Cardiac muscle cell (in vitro differentiated cells and primary cell): ENCODE results near the gene SCARB2. TPM values are rescaled to one million over a fixed set of nuclear protein-coding genes. Genes with fewer than 3 reads are reported as not detected.
A peak's percentile ranks its signal among the peaks of the same experiment; 100 is the strongest.

Experiments
- DNase-seq, 2 donors: peaks; one replicate each; pipeline versions ENCODE4 v3.0.0 to v3.0.0-alpha.2; 2010 to 2017; ENCODE audit warnings: low read depth in 1 of 2, low spot score in 1 of 2
- H3K27ac ChIP-seq: fragments of 200-600 bp; sonication (generic); 2 replicates; pipeline ENCODE4 v1.5.1; 2016
- H3K27me3 ChIP-seq: fragments of 200-600 bp; sonication (generic); 2 replicates; pipeline ENCODE4 v1.6.0; 2016; ENCODE audit warnings: control low read depth
- H3K36me3 ChIP-seq: fragments of 200-600 bp; sonication (generic); 2 replicates; pipeline ENCODE4 v1.5.1; 2016; ENCODE audit warnings: control low read depth
- H3K4me1 ChIP-seq: fragments of 200-600 bp; sonication (generic); 2 replicates; pipeline ENCODE4 v1.8.1; 2017; ENCODE audit warnings: low read depth, mild to moderate bottlenecking, mixed run types
- H3K4me3 ChIP-seq: fragments of 200-600 bp; sonication (generic); 2 replicates; pipeline ENCODE4 v1.5.1; 2016; ENCODE audit warnings: mild to moderate bottlenecking
- H3K9me3 ChIP-seq: fragments of 200-600 bp; sonication (generic); 2 replicates; pipeline ENCODE4 v1.5.1; 2017; ENCODE audit warnings: low read depth, mild to moderate bottlenecking, control low read depth
- polyA plus RNA-seq: library from polyadenylated mRNA; unstranded; fragments of >200 nt; fragmentation: Nextera tagmentation; extraction: Ambion mirVana; gene quantifications from 2 replicates; pipeline ENCODE4 v1.2.1, GENCODE V29; 2016
- total RNA-seq: library from RNA; depleted of rRNA; stranded (reverse); fragments of >200 nt; gene quantifications from 2 replicates; pipeline ENCODE4 v1.2.3, GENCODE V29; 2016
- TF ChIP-seq, protein P1 (sequence below): IDR thresholded peaks from 2 replicates; pipeline ENCODE4 v1.5.1; 2012; ENCODE audit warnings: low read depth, mild to moderate bottlenecking, low read length

Gene SCARB2
- total and polyA plus RNA-seq, 2 experiments from 2014 or later = 40.5 to 78.6 TPM

DNA sequence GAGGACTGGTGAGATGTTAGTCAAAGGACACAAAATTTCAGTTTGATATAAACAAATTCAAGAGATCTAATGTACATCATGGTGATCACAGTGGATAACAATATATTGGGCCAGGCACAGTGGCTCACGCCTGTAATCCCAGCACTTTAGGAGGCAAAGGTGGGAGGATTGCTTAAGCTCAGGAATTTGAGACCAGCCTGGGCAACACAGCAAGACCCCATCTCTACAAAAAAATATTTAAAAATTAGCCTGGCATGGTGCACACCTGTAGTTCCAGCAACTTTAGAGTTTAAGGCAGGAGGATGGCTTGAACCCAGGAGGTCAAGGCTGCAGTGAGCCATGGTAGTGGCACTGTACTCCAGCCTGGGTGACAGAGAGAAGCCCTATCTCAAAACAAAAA is 8.7 kb downstream of the SCARB2 start:
- Histone ChIP-seq H3K27ac (no peak overlapping the region), H3K4me1 (peaks cover 14% of the 10 kb centered on the region), H3K27me3 (no peaks in the 10 kb centered on the region), H3K9me3 (no peaks in the 10 kb centered on the region), H3K36me3 (no peaks in the 10 kb centered on the region), H3K4me3 (no peak overlapping the region)
- no peak for DNase-seq
- TF ChIP-seq, protein P1, sequence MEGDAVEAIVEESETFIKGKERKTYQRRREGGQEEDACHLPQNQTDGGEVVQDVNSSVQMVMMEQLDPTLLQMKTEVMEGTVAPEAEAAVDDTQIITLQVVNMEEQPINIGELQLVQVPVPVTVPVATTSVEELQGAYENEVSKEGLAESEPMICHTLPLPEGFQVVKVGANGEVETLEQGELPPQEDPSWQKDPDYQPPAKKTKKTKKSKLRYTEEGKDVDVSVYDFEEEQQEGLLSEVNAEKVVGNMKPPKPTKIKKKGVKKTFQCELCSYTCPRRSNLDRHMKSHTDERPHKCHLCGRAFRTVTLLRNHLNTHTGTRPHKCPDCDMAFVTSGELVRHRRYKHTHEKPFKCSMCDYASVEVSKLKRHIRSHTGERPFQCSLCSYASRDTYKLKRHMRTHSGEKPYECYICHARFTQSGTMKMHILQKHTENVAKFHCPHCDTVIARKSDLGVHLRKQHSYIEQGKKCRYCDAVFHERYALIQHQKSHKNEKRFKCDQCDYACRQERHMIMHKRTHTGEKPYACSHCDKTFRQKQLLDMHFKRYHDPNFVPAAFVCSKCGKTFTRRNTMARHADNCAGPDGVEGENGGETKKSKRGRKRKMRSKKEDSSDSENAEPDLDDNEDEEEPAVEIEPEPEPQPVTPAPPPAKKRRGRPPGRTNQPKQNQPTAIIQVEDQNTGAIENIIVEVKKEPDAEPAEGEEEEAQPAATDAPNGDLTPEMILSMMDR = no peak

DNA sequence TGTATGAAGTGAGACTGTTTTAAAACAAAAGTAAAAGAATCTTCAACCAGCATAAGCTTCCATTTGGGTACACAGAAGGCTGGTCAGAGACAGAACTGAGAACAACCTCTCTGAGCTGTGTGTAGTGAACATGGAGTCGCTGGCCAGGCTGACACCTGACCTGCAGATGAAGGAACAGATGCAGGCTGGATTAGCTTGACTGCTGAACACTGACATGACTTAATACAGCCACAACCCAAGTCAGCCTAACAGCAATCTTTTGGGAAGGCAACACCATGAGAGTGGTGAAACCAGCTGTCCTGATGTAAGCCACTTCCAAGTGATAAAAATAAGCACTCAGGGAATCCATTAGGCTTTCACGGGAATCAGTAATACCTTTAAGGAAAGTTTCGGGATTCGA is 10.1 kb downstream of the SCARB2 start:
- DNase-seq = no peak
- Histone ChIP-seq H3K27ac (peak overlapping the region; percentile 62), H3K4me1 (peaks cover 27% of the 10 kb centered on the region), H3K4me3 (no peak overlapping the region), H3K9me3 (no peaks in the 10 kb centered on the region), H3K36me3 (no peaks in the 10 kb centered on the region), H3K27me3 (no peaks in the 10 kb centered on the region)
- TF ChIP-seq, protein P1 = no peak

DNA sequence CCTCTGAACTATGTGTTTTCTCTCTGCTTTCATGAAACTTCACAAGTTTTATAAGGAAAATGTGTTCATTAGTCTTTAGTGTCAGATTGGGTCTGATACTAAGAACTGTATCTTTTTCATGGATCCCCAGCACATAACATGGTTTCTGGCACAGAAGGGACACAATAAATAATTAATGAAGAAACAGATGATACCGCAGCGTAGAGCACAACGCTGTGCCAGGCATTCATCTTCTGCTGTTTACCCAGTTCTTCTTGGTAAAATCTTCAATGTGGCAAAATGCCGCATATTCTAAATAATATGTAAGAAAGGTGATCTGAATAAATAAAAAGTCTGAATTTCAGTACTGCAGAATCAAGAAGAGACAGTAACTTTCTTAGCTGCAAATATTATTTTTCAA is 12.3 kb downstream of the SCARB2 start:
- Histone ChIP-seq H3K4me3 (no peak overlapping the region), H3K27me3 (no peaks in the 10 kb centered on the region), H3K9me3 (no peaks in the 10 kb centered on the region), H3K4me1 (peaks cover 37% of the 10 kb centered on the region), H3K27ac (no peak overlapping the region), H3K36me3 (no peaks in the 10 kb centered on the region)
- TF ChIP-seq, protein P1 = no peak
- no peak for DNase-seq

DNA sequence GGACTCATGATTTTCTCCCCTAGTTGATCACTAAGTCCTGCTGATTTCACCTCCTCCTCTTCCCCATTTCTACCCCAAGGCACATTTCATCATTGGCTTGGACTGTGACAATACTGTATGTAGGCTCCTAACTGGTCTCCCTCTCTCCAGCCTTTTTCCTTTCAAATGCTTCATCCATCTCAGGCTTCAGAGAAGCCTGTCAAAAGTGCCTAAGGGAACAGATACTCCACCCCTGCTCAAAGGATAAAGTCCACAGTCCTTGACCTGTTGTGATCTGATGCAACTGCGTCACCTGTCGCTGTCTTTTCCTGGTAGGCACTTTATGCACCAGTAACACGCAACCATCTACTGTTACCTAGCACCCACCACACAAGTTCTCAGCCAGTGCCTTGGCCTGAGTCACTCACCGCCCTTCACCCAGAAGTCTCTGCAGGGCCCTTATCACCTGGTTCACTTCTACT is 12.8 kb downstream of the SCARB2 start:
- peak overlapping the region; percentile 36 for H3K27ac ChIP-seq
- H3K9me3 ChIP-seq = no peaks in the 10 kb centered on the region
- TF ChIP-seq, protein P1 = no peak
- peaks cover 37% of the 10 kb centered on the region for H3K4me1 ChIP-seq
- no peaks in the 10 kb centered on the region for H3K36me3 ChIP-seq
- no peaks in the 10 kb centered on the region for H3K27me3 ChIP-seq
- no peak for DNase-seq
- no peak overlapping the region for H3K4me3 ChIP-seq

DNA sequence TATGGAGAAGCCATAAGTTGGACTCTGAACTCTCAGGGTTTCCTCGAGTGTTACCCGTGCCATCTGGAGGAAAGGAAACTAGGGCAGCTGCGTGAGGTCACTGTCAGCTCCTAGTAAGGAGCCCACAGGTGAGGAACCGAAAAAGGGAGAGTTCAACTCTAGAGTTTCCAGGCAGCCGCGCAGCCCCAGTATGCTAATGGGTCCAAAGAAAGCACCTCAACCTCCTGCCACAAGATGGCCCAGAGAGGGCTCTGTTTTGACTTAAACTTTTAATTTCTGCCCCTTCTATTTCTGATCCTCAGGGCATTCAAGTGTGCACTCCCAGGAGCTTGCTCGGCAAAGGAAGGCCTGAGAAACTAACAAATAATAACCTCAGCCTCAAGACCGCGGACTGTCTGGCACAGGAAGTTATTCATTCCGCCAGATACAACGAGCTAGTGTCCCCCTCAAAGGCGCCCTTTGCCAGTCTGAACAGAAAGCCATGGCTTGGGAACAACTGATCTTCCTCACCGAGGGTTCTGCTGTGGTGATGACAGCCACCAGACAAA is 13.9 kb downstream of the SCARB2 start:
- Histone ChIP-seq H3K27ac (peak overlapping the region; percentile 11), H3K4me1 (peaks cover 37% of the 10 kb centered on the region), H3K36me3 (no peaks in the 10 kb centered on the region), H3K9me3 (no peaks in the 10 kb centered on the region), H3K4me3 (no peak overlapping the region), H3K27me3 (no peaks in the 10 kb centered on the region)
- TF ChIP-seq, protein P1 = no peak
- DNase-seq = peak in 1 of 2 donors; percentile 62
